AML-193 (cell line): ENCODE results near the gene ABLIM1.

ENCODE experiments used
- DNase-seq, 2 experiments: peaks; one replicate each; lab custom pipeline; 2025; lab: John Stamatoyannopoulos, UW

ABLIM1 gene

GRCh38 chr10:114647545-114648138 is 10.4 kb downstream of the ABLIM1 start:
- no peak for DNase-seq

GRCh38 chr10:114646426-114646825 is 11.6 kb downstream of the ABLIM1 start:
- no peak for DNase-seq

- no peak for DNase-seq
Observed at GRCh38 chr10:114645706-114646105, 12.4 kb downstream of the ABLIM1 start.

- DNase-seq, result no peak
Observed at GRCh38 chr10:114643158-114643557, 14.9 kb downstream of the ABLIM1 start.

- DNase-seq, result no peak
Observed at GRCh38 chr10:114642729-114643128, 15.3 kb downstream of the ABLIM1 start.

- DNase-seq, result peak; percentile 26 to 52
Observed at GRCh38 chr10:114638821-114639625, 19.1 kb downstream of the ABLIM1 start.

- DNase-seq, result no peak
Observed at GRCh38 chr10:114635797-114636550, 22.1 kb downstream of the ABLIM1 start.

GRCh38 chr10:114635101-114635500 is 23.0 kb downstream of the ABLIM1 start:
- DNase-seq, result no peak

GRCh38 chr10:114634609-114634979 is 23.5 kb downstream of the ABLIM1 start:
- DNase-seq, result no peak

GRCh38 chr10:114632869-114633715 is 25.0 kb downstream of the ABLIM1 start:
- no peak for DNase-seq

GRCh38 chr10:114631666-114632417 is 26.2 kb downstream of the ABLIM1 start:
- DNase-seq, result no peak

GRCh38 chr10:114631090-114631665 is 26.9 kb downstream of the ABLIM1 start:
- no peak for DNase-seq

- DNase-seq, result no peak
Observed at GRCh38 chr10:114629824-114630730, 28.0 kb downstream of the ABLIM1 start.

- DNase-seq, result no peak
Observed at GRCh38 chr10:114629083-114629823, 28.8 kb downstream of the ABLIM1 start.

- no peak for DNase-seq
Observed at GRCh38 chr10:114628106-114628505, 30.0 kb downstream of the ABLIM1 start.

- DNase-seq, result no peak
Observed at GRCh38 chr10:114626841-114627240, 31.2 kb downstream of the ABLIM1 start.

- DNase-seq, result no peak
Observed at GRCh38 chr10:114624951-114625780, 32.9 kb downstream of the ABLIM1 start.

GRCh38 chr10:114624422-114624821 is 33.7 kb downstream of the ABLIM1 start:
- no peak for DNase-seq
